Mucosa of rectum (tissue), 2 donors: ENCODE data around the gene FBXO24.
"Not testable (repeated sequence)": the region's sequence is repeated elsewhere in the genome, so short reads cannot be mapped to it uniquely, and the experiment has no call there.

ENCODE experiments used
- H3K27ac ChIP-seq, 2 donors: one replicate each; pipeline ENCODE4 v1.7.0; 2013; ENCODE audit warnings: inconsistent platforms in 2 of 2, low read depth in 2 of 2, low read length in 2 of 2
- H3K27me3 ChIP-seq, 2 donors: one replicate each; pipeline ENCODE4 v1.7.0; 2013; ENCODE audit warnings: low read length in 2 of 2; ENCODE audit not compliant: control insufficient read depth in 2 of 2, insufficient read depth in 2 of 2
- H3K36me3 ChIP-seq, 2 donors: one replicate each; pipeline ENCODE4 v1.7.0; 2013; ENCODE audit warnings: low read length in 2 of 2; ENCODE audit not compliant: control insufficient read depth in 2 of 2, insufficient read depth in 2 of 2
- H3K4me1 ChIP-seq, 2 donors: one replicate each; pipeline ENCODE4 v1.7.0; 2013; ENCODE audit warnings: low read length in 2 of 2, mild to moderate bottlenecking in 1 of 2; ENCODE audit not compliant: control insufficient read depth in 2 of 2, insufficient read depth in 2 of 2
- H3K4me3 ChIP-seq, 2 donors: one replicate each; pipeline ENCODE4 v1.7.0; 2013; ENCODE audit warnings: low read length in 2 of 2
- H3K9ac ChIP-seq, 2 donors: one replicate each; pipeline ENCODE4 v1.7.0; 2013; ENCODE audit warnings: low read length in 2 of 2, low read depth in 1 of 2, mild to moderate bottlenecking in 1 of 2
- H3K9me3 ChIP-seq, 2 donors: one replicate each; pipeline ENCODE4 v1.7.0; 2013; ENCODE audit warnings: low read length in 2 of 2; ENCODE audit not compliant: control insufficient read depth in 2 of 2
- donor health status: healthy.
- donor health status: Normal muscosa, but diverticular disease.

FBXO24 gene

DNA sequence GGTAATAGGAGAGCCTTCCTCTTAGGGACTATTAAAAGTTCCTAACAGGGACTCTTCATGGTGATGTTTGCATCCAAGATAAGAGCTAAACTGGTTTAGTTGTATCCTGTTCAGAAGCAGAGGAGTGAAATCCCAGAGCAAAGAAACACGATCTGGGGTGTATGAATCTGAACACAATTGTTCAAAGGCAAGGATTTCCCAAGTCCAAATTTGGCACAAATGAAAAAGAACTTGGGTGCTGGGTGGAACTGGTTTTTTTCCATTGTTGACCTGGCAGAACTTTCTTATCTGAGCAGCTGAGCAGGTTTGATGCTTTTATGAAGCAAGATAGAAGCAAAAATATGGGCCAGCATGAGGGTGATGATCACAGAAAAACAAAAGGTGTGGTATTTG is 41.2 kb upstream of the FBXO24 start:
- Histone ChIP-seq H3K27me3 (no peaks in the 10 kb centered on the region), H3K27ac (peak overlapping the region; percentile 89 to 97), H3K36me3 (peaks cover 7 to 9% of the 10 kb centered on the region in 2 donors), H3K9ac (peak overlapping the region; percentile 36 to 55), H3K9me3 (no peaks in the 10 kb centered on the region), H3K4me1 (peaks cover 53 to 56% of the 10 kb centered on the region in 2 donors), H3K4me3 (no peak overlapping the region)

DNA sequence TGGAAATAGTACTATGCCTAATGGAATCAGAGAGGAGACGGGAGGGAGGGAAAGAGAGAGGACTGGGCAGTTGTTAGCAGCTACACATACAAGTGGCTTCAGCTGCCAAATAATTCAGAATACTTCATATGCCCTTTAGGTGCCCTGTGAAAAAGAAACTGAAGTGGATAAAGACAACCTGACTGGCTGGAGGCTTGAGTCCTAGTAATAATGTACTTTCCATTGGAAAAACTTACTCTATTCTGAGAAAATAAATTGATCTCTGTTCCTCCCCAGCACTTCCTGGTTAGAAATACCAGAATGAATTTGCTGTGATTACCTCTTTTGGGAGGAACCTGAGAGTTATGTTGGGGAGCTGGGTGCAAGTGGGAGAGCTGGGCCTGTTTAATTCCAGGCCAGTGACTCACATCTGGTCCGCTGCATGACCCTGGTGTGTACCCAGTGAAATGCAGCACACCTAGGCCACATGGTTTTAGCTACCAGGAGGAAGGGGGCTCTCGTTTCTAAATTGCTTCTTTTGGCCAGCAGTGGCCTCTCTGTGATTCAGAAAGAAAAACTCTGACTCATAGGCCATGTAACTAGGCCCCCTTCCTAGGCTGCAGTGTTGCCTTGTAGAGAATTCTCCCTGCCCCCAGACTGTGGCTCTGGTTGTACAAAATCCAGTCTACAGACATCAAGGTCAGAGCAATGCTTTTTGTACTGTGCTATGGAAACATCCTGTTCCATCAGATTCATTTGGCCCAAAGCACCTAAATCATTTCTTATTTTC is 40.6 kb upstream of the FBXO24 start:
- peak overlapping the region; percentile 36 to 55 for H3K9ac ChIP-seq
- H3K4me3 ChIP-seq, result peak overlapping the region in 1 of 2 donors; percentile 14
- H3K4me1 ChIP-seq, result peaks cover 48 to 51% of the 10 kb centered on the region in 2 donors
- H3K36me3 ChIP-seq, result peaks cover 11 to 13% of the 10 kb centered on the region in 2 donors
- no peaks in the 10 kb centered on the region for H3K9me3 ChIP-seq
- peak overlapping the region; percentile 89 to 97 for H3K27ac ChIP-seq
- H3K27me3 ChIP-seq, result no peaks in the 10 kb centered on the region

DNA sequence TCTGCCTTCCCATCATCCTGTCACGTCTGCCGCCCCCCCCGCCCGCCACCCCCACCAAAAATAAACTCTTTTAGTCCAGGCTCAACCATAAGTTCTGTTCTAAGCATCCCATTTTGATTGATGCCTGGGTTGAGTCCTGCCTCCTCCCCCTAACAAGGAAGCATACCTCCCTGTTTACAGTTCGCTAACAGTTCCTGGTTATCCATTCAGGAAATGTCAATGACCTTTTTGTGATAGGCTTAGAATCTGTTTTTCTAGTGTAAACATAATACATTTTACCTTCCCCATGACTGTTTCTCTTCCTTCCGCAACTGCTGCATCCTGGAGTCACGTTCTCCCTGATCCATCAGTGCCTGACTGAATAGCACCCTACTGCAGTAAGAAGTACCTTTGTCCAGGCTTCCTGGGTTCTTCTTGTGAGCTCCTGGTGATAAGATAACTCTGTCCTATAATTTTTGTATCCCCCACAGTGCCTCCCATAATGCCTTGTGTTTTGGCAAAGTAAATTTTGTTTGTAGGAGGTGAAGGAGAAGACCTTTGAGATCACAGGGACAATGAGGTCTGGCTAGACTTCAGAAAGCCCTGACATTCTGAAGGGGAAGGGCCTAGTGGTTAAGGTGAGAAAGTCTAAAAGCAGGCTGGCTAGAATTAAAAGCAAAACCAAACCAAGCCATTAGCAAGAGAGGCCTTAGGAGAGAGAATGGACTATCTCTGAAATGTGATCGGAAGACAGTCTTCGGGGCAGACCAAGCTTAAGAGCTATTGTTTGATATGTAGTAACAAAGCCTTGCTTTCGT is 39.8 kb upstream of the FBXO24 start:
- Histone ChIP-seq H3K9ac (peak overlapping the region; percentile 57 to 63), H3K27me3 (no peaks in the 10 kb centered on the region), H3K27ac (peak overlapping the region; percentile 89 to 97), H3K36me3 (peaks cover 13 to 16% of the 10 kb centered on the region in 2 donors), H3K4me1 (peaks cover 44 to 49% of the 10 kb centered on the region in 2 donors), H3K4me3 (peak overlapping the region; percentile 32 to 55), H3K9me3 (no peaks in the 10 kb centered on the region)

DNA sequence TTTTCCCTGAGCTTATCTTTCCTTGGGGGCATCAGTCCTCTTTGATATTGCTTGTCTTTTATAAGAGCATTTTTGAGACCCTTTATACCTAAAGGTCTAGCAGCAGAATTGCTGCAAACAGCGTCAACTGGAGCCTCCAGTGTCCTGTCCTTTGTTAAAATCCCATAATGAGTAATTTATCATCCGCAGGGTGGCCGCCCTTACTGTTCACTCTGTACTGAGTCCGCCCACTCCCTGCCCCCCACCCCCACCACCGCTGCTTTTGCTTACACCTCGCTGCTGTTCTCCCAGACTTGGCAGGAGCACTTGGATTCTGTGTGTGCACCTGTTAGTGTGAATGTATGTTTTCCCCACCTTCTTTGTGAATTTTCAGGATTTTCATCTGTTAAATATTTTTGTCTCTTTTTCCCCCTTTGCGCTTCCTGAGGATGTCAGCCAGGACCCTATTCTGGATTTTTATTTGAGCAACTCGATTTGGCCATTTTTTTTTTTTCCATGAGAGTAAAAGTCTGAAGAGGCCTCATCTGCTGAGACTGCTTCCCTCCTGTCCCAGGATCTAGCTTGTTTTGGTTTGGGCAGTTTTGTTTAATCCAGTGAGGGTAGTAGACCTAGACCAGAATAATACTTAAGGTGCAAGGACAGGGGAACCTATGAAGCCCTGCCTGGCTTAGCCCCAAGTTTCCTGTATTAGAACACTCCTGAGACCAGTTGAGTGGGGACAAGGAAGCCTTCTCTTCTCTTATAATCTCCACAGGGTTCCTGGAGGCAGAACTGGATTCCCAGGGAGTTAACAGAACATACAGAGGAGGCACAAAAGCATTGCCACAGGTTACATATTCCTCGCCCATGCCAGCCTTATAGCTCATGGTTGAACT is 39.0 kb upstream of the FBXO24 start:
- peak overlapping the region; percentile 32 to 55 for H3K4me3 ChIP-seq

DNA sequence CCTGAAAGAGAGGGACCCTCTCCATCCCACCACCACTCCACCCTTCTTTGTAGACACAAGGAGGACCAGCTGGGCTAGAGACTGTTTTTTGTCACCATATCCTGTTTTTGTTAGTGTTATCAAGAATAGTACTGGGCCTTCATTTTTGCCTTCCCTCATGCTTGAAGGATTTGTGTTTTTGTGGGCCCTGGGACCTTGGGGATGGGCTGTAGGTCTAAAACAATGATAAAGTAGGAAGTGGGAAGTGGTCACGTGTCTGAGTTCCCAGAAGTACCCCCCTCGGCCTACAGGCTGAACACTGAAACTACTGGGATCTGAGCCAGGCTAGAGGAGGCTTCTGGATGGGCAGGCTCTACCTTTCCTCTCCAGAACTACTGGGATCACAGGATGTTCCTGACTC is 38.3 kb upstream of the FBXO24 start:
- H3K9me3 ChIP-seq, result no peaks in the 10 kb centered on the region
- H3K9ac ChIP-seq, result peak overlapping the region; percentile 63
- no peak overlapping the region for H3K4me3 ChIP-seq
- peaks cover 19 to 25% of the 10 kb centered on the region in 2 donors for H3K36me3 ChIP-seq
- H3K4me1 ChIP-seq, result peaks cover 38 to 49% of the 10 kb centered on the region in 2 donors
- H3K27me3 ChIP-seq, result no peaks in the 10 kb centered on the region
- H3K27ac ChIP-seq, result peak overlapping the region; percentile 89 to 97

More for the DNA sequence above, 39.0 kb upstream of the FBXO24 start:
- peak overlapping the region; percentile 89 to 97 for H3K27ac ChIP-seq
- H3K9ac ChIP-seq, result peak overlapping the region; percentile 63
- H3K36me3 ChIP-seq, result peaks cover 13 to 18% of the 10 kb centered on the region in 2 donors
- H3K4me1 ChIP-seq, result peaks cover 41 to 49% of the 10 kb centered on the region in 2 donors
- H3K9me3 ChIP-seq, result no peaks in the 10 kb centered on the region
- H3K27me3 ChIP-seq, result no peaks in the 10 kb centered on the region

DNA sequence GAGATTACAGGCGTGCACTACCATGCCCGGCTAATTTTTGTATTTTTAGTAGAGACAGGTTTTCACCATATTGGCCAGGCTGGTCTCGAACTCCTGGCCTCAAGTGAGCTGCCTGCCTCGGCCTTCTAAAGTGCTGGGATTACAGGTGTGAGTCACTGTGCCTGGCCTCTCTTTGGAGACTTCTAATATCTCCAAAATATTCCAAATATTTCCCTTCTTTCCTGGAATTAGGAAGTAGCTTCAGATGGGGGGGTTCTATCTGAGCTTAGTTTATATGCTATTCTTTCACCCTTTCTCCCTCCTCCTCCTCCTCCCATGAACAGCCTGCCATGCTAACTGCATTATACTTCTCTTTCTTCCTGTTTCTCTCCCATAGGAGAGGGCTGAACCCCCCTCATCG is 37.7 kb upstream of the FBXO24 start:
- peaks cover 38 to 49% of the 10 kb centered on the region in 2 donors for H3K4me1 ChIP-seq
- H3K9me3 ChIP-seq, H3K4me3 ChIP-seq, H3K27me3 ChIP-seq: not testable (repeated sequence)
- peak overlapping the region; percentile 89 to 97 for H3K27ac ChIP-seq
- H3K36me3 ChIP-seq, result peaks cover 23 to 30% of the 10 kb centered on the region in 2 donors
- peak overlapping the region in 1 of 2 donors; percentile 63 for H3K9ac ChIP-seq

DNA sequence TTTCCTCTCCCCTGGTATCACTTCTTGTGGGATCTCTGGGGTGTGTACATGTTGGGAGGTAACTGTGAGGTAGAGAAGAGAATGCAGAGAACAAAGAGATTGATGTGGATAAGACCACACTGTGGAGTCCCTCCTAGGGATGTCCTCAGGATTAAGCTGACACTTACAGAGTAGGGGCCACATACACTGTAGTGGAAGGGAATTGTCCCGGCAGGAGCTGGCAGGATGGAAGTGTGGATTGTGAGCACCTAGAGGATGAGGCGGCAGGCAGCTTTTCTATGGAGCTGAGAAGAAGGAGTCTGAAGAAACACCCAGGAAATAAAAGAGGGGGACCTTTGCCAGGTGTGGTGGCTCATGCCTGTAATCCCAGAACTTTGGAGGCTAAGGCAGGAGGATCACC is 33.6 kb upstream of the FBXO24 start:
- H3K4me3 ChIP-seq, result no peak overlapping the region
- H3K27ac ChIP-seq, result no peak overlapping the region
- no peak overlapping the region for H3K9ac ChIP-seq
- no peaks in the 10 kb centered on the region for H3K9me3 ChIP-seq
- H3K27me3 ChIP-seq, result no peaks in the 10 kb centered on the region
- H3K4me1 ChIP-seq, result peaks cover 19 to 23% of the 10 kb centered on the region in 2 donors
- peaks cover 40 to 60% of the 10 kb centered on the region in 2 donors for H3K36me3 ChIP-seq

DNA sequence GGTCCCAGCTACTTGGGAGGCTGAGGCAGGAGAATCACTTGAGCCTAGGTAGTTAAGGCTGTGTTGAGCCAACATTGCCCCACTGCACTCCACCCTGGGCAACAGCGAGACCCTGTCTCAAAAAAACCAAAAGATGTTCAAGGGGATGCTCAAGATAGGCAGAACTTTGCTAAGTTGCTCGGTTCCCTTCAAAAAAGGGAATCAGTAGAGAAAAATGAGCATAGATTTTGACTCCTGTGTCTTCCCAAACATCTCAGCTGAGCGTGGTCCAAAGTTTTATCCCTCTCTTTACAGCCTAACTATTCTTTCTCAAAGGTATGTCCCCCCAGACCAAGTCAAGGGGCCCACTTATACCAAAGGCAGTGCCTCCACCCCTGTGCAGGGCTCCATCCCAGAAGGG is 33.1 kb upstream of the FBXO24 start:
- H3K36me3 ChIP-seq, result peaks cover 40 to 60% of the 10 kb centered on the region in 2 donors
- peaks cover 14 to 18% of the 10 kb centered on the region in 2 donors for H3K4me1 ChIP-seq
- H3K27me3 ChIP-seq, result no peaks in the 10 kb centered on the region
- H3K9me3 ChIP-seq, result no peaks in the 10 kb centered on the region
- no peak overlapping the region for H3K4me3 ChIP-seq
- no peak overlapping the region for H3K9ac ChIP-seq
- H3K27ac ChIP-seq, result no peak overlapping the region

DNA sequence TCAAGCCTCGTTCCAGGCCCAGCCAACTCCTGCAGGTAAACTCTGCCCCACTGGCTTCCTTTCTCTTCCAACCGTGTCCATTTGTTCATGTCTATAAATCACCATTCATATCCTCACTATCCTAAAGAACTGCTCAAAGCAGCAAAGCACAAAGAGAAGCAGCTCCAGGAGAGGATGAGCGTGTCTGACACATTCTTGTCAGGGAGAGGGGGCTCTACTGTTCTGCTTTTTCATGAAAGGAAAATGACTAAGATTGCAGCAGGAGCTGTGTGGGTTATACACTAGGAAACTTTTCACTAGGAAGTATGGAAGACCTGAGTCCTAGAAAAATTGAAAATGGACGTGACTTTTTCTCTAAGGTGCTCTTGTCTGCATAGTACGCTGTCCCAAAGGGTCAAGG is 30.4 kb upstream of the FBXO24 start:
- peaks cover 27 to 49% of the 10 kb centered on the region in 2 donors for H3K36me3 ChIP-seq
- peaks cover 10 to 15% of the 10 kb centered on the region in 2 donors for H3K4me1 ChIP-seq
- H3K4me3 ChIP-seq, result no peak overlapping the region
- H3K27me3 ChIP-seq, result no peaks in the 10 kb centered on the region
- H3K9ac ChIP-seq, result no peak overlapping the region
- H3K27ac ChIP-seq, result peak overlapping the region in 1 of 2 donors; percentile 48
- no peaks in the 10 kb centered on the region for H3K9me3 ChIP-seq
